ENCODE results near the gene LRRC27. TPM values are rescaled to one million over a fixed set of nuclear protein-coding genes. Genes with fewer than 3 reads are reported as not detected.
"Not testable (repeated sequence)": the region's sequence is repeated elsewhere in the genome, so short reads cannot be mapped to it uniquely, and the experiment has no call there.

The LRRC27 gene
- polyA plus RNA-seq, 3 donors: 21.1 to 41.9 (median 25.8) TPM

DNA sequence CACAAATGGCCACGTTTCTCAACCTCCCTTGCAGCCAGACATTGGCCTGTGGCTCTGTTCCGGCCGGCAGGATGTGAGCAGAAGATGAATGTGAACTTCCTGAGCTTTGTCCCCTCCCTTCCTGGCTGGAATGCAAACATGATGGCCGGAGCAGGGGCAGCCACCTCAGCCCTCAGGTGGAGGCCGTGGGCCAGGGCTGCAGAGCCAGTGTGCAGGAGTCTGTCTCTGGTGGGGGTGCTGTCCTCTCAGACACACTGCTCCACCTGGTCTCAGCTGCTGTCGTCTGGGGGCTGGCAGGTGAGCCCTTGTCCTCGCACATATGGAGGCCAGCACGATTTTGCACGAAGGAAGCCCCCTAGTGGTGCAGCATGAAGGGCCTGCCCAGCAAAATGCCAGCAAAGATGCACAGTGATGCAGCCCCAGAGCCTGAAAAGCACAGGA, 39.7 kb downstream of the LRRC27 start:
- DNase-seq (ENCODE audit: low read depth in 3 of 3, low spot score in 2 of 3): no peak

DNA sequence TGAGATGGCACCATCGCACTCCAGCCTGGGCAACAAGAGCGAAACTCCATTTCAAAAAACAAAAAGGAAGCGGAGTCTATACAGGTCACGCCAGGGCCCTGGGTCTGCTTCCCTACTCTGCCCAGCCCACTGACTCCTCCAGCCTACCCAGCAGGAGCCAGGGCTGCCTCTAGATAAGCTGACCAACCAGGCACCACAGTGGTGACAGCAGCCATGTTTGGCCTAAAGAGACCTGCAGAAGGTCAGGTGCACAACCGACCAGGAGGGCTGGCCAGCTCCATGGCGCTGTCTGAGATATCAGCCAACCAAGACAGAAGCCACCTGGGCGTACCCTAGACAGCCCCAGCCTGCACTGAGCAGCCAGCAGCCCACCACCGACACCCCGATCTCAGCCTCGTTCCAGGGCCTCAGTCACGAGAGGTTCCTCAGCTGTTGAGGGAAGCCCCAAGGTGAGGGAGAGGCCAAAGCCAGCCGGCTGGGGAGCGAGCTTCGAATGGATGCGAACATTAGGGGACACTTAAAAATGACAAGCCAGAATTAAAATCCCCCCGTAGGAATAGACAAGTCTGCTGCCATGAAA, 40.6 kb downstream of the LRRC27 start:
- DNase-seq (ENCODE audit: low read depth in 3 of 3, low spot score in 2 of 3): no peak

DNA sequence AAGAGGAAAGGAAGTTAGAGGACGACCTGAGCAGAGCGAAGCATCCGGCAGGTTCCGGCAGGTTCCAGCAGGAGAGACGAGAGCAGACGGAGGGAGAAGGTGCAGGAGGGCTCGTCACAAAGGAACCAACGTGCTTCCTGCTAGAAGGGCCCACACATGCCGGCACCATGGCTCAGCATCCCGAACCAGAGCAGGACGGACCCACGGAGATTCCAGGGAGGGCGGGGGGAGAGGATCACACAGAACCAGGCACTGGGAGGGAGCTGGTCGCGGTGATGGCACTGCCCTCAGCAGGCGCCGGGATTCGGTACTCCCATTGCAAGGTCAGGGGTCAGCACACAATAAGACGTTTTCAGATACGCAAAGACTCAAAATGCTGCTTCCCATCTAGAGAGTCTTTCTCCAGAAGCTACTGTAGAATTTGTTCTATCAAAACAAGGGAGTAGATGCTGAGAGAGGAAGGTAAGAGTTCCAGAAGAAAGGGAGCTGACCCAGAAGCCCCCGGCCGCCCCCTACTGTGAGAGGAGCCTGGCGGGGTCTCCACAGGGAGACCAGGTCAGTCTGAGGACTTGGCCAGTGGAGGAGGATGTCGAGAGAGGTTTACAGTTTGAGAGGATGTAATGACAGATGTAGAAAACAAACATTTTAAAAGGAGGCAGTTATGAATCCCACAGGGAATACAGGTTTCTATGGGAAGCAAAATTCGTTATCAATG, 41.4 kb downstream of the LRRC27 start:
- DNase-seq (ENCODE audit: low read depth in 3 of 3, low spot score in 2 of 3): no peak

DNA sequence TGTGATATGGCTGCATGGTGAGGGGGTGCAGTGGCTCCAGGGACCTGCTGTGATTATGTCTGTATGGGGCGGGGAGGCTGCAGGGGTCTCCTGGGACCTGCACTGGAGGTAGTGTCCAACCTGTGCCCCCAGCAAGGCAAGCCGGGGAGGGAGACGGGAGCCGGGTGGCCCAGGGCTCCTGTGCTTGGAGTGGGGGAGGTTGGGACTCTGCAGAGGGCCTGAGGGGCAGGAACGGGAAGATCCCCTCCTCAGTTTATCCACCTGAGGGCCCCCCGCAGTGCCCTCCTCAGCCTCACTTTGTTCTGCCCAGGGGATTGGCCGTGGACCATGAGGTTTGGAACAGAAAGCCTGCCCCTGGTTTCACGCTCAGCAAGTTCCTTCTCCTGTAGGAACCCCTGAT, 42.2 kb downstream of the LRRC27 start:
- DNase-seq (ENCODE audit: low read depth in 3 of 3, low spot score in 2 of 3): no peak

DNA sequence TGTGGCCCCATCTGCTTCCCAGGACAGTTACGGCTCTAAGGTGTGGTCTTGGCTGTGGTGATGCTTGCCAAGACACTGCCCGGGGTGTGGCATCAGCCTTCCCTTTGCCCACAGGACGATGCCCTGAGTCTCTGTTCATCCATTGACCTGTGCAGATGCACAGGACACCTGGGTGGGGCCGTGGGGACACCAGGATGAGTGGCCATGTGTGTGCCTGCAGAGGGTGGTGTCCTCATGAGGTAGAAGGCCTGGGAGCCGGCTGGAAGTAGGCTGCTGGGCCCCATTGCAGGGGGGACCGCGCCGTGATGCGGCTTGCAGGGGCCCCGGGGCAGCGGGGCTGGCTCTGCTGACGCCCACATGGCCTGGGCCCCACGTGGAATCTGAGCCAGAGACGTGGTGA, 42.6 kb downstream of the LRRC27 start:
- DNase-seq (ENCODE audit: low read depth in 3 of 3, low spot score in 2 of 3): no peak

DNA sequence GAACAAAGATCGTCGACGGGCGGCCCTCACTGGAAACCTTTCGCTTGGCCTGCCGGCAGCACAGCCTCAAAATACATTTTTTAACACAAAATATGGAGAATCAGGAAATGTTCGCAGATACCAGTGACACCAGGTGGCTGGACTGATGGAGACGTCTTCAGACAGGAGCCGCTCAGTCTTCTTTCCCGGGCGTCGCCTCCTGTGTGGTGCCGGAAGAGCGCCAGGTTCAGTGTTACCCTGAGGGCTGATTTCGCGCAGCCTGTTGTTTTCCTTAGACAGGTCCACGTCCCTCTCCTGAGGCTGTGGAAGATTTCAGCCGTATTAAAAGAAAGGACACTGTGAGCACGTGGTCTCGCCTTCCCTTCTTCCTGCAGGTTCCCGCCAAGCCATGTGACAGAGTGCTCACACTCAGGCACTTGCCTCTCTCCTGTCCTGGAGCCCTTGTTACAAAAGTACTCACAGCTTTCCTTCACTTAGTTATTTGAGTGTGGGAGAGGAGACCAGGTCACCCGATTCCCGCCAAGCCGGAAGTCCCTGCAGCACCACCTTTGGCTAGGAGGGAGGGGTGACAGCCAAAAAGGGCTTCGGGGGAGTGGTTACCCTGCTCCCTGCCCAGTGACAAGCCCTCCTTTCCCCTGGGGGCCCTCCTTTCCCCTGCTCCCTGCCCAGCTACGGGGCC, 43.3 kb downstream of the LRRC27 start:
- DNase-seq (ENCODE audit: low read depth in 3 of 3, low spot score in 2 of 3): no peak

DNA sequence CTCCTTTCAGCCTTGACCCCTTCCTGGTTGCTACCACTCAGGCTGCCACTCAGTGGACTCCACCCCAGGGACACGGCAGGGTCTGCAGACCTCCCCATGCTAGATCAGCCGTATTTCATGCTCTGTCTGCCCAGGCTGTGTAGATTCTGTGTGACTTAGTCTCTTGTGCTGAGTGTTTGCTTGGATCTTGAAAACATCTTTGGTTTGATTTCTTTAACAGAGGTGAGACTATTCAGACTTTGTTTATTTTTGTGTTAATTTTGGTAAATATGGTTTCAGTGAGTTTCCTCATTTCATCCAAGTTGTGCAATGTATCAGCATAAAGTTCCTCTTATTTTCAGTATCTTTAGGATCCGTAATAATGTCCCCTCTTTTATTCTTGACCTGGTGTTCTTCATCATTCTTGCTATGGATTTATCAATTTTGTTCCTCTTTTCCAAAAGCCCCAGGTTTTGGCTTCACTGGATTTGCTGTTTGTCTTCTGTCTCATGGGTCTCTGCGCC, 43.9 kb downstream of the LRRC27 start:
- no peak for DNase-seq (ENCODE audit: low read depth in 3 of 3, low spot score in 2 of 3)

DNA sequence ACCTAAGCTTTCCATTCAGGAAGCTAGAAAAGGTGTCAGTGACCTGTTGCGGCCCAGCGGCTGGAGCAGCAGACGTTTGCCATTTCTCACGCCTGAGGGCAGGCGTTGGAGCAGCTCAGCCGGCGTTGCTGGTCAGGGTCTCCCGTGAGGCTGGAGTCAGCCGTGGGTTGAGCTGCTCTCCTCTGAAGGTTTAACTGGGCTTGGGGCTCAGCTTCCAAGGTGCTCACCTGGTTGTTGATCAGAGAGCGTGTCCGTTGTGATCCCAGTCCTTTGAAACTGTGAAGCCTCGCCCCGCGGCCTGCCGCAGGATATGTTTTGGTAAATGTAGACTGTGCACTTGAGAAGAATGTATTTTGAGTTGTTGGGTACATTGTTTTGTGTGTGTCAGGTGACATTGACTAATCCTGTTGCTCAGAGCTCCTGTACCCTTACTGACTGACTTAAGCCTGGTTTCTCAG, 44.4 kb downstream of the LRRC27 start:
- DNase-seq (ENCODE audit: low read depth in 3 of 3, low spot score in 2 of 3): no peak

DNA sequence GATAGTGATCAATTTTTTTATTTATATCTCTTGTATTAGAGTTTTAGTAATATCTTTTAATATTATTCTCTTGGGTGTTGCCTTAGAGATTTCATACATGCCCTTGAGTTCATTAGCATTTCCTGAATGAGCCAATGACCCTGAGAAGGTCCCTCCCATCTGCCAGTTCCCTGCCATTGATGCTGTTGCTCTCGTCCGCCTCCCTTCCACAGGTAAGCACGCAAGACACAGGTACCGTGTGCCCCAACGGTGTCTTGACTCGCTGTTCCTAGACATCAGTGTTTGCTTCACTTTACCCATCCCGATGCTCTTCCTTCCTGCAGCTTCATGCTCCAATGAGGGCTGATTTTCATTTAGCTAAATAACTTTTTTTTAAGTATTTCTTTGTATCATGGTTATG, 45.3 kb downstream of the LRRC27 start:
- DNase-seq (ENCODE audit: low read depth in 3 of 3, low spot score in 2 of 3): no peak

DNA sequence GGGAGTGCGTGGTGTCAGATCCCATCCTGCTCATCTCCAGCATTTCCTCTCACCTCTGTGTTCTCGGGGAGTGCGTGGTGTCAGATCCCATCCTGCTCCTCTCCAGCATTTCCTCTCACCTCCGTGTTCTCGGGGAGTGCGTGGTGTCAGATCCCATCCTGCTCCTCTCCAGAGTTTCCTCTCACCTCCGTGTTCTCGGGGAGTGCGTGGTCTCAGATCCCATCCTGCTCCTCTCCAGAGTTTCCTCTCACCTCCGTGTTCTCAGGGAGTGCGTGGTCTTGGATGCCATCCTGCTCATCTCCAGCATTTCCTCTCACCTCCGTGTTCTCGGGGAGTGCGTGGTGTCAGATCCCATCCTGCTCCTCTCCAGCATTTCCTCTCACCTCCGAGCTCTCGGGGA, 47.0 kb downstream of the LRRC27 start:
- DNase-seq (ENCODE audit: low read depth in 3 of 3, low spot score in 2 of 3): not testable (repeated sequence)

DNA sequence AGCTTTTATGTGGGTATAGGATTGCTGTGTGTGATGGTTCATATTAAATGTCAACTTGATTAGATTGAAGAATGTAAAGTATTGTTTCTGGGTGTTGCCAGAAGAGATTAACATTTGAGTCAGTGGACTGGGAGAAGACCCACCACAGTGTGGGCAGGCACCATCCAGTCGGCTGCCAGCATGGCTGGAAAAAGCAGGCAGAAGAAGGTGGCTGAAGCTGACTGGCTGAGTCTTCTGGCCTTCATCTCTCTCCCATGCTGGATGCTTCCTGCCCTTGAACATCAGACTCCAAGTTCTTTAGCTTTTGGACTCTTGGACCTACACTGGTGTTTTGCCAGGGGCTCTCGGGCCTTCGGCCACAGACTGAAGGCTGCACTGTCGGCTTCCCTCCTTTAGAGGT, 49.0 kb downstream of the LRRC27 start:
- DNase-seq (ENCODE audit: low read depth in 3 of 3, low spot score in 2 of 3): not testable (repeated sequence)

DNA sequence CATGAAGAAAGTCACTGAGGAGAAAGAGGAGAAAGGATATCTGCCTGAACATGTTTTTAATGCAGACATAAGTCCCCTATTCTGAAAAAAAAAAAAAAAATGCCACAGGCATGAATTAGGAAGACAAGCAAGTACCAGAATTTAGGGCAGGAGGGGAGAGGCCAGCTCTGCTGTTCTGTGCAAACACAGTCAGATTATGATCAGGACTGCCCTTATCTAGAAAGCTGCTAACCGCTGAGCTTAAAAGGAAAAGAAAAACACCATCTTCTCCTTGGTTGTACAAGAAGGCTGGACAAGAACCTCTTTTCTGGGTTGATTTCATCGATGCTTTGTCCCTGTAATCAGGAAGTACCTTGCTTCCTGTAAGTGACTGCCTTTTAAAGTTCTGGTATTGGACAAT, 49.7 kb downstream of the LRRC27 start:
- no peak for DNase-seq (ENCODE audit: low read depth in 3 of 3, low spot score in 2 of 3)

DNA sequence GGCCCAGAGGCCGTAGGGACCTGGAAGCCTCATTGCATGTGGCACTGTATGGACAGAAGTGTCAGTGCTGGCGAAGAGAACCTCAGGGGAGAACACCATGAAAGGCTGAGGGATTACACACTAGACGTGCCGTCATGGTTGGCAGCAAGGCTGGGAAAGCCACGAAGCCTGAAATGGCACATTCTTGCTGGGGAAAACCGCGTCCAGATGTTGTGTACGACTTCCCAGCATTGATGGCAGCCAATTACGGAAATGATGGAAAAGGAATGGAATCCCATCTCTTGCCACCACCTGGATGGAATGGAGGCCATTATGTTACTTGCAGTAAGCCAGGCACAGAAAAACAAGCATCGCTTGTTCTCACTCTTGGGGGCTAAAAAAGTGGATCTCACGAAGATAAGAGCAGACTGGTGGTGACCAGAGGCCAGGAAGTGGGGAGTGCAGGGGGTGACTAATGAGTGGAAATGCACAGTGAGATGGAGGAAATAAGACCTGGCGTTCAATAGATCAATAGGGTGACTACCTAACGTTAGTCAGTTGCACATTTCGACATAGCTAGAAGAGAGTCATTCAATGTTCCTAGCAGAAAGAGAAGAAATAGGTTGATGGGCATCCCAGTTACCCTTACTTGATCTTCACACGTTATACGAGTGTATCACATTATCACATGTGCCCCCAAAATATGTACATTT, 50.4 kb downstream of the LRRC27 start:
- no peak for DNase-seq (ENCODE audit: low read depth in 3 of 3, low spot score in 2 of 3)

DNA sequence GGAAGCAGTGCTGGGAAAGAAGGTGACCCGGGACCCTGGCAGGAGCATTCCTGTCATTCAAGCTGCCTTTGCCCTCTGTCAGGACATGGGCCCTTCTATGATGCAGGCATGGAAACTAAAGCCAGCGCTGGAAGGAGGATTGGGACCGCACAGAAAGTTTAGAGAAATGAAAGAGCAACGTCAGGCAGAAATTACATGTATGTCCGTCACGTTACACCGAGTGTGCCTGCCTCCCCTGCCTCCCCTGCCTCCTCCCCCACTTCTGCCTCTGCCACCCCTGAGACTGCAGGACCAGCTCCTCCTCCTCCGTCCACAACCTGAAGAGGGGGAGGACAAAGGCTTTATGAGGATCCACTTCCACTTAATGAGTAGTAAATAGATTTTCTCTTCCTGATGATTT, 51.1 kb downstream of the LRRC27 start:
- no peak for DNase-seq (ENCODE audit: low read depth in 3 of 3, low spot score in 2 of 3)

DNA sequence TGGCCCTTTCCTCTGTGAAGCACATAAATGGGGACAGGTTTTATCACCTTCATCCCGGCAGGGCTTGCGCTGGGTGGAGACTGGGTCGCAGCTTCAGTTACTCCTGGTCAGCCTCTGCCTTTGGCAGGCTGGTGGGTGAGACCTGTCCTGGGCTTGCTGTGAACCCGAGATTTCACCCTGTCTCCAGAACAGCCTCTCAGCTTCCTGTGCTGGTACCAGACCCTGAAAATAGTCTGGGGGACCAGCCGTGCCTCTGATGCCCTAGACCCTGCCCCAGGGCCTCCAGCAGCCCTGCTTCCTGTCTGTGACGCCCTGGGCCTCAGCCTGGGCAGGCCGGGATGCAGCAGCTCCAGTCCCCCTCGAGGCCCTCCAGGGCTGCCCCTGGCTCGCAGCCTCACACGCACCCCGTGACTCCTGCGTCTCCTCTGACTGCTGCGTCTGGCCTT, 51.8 kb downstream of the LRRC27 start:
- no peak for DNase-seq (ENCODE audit: low read depth in 3 of 3, low spot score in 2 of 3)

DNA sequence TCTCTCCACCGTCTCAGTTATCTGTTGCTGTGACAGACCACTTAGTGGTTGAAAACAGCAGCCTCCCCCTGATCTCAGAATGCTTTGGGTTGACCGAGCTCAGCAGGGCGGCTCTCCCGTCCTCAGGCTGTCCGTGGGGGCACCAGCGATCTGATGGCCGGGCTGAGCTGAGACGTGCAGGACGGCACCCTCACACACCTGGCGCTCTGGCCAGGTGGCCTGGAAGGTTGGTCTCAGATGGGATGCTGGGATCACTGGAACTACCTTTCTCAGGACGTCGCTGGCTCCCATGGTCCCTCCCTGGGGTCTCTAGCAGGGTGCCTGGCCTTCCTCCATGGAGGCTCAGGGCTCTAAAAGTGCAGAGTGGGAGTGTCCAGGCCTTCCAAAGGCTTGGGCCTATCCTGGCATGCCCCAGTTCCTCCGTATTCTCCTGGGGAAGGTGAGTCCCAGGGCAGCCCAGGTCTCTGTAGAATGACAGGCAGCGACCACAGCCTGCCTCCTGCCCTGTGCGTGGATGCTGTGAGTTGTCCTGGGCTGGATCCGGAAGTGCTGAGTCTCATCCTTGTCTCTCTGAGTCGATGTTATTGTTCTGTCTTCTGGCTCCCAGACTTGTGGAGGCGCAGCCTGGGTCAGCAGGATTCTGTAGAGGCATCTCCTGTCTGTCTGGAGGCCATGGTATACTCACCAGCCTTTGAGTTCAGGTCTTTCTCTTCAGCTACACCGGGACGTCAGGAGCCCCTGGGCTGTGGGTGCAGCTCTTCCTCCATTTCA, 52.8 kb downstream of the LRRC27 start:
- no peak for DNase-seq (ENCODE audit: low read depth in 3 of 3, low spot score in 2 of 3)

DNA sequence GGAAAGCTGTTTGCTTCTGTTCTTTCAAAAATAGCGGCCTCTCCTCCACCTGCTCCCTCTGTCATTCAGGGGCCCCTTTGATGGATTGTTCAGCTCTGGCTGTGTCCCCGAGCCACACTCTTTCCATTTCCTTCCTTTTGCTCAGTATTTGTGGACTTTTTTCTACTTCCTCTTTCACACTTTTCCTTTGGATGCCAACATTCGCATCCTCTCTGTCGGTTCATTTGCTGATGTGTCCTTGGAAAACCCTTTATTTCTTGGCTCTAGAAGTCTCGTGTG, 53.3 kb downstream of the LRRC27 start:
- DNase-seq (ENCODE audit: low read depth in 3 of 3, low spot score in 2 of 3): no peak

DNA sequence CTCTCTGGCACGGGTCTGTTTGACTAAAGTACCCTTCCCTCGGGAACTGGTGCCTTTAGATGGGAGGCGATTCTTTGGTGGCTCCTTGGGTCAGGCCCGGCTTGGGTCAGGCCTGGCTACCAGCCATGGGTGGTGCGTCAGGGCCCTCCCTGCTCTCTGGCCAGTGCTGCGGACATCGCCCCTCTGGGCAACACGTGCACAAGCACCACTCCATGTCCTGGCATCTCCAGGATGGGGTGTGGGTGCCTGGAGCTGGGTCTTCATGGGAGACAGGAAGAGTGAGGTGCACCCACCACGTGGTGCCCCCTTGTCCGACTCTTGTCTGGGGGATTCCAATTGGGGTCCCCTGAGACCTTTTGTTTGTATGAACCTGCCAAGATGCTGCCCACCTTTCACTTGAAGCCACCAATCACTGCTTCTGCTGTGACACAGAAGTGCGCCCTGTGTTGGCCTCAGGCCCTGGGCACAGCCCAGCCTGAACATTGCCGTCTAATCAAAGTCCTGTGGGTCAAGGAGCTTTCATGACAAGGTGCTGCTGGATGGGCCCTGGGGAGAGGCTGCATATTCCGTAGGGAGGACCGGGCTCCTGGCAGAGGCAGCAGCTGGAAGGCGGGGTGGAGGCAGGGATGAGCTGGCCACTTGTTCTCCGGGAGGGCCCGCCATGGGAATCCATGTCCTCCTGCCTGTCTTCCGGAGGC, 53.9 kb downstream of the LRRC27 start:
- no peak for DNase-seq (ENCODE audit: low read depth in 3 of 3, low spot score in 2 of 3)

DNA sequence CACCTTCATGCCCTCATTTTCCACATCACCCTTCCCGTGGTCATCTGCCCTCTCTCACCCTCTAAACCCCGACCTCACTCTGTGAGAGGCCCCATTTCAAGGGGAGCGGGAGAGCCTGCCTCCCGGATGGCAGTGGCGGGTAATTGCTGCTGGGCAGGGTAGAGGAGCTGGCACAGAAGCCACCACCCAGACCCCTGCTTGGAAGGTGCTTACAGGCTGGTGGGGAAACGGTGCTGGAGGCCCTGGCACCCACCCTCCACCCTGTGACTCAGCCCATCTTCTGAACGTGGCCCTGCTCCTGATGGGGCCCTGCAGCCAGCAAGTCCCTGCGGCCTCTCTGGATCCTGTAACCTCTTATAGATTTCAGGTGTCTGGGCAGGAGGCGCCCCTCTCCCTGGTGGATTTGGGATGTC, 54.4 kb downstream of the LRRC27 start:
- DNase-seq (ENCODE audit: low read depth in 3 of 3, low spot score in 2 of 3): no peak

DNA sequence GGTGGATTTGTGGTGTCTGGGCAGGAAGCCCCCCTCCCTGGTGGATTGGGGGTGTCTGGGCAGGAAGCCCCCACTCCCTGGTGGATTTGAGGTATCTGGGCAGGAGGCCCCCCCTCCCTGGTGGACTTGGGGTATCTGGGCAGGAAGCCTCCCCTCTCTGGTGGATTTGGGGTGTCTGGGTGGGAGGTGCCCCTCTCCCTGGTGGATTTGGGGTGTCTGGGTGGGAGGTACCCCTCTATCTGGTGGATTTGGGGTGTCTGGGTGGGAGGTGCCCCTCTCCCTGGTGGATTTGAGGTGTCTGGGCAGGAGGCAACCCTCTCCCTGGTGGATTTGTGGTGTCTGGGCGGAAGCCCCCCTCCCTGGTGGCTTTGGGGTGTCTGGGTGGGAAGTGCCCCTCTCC, 54.9 kb downstream of the LRRC27 start:
- DNase-seq (ENCODE audit: low read depth in 3 of 3, low spot score in 2 of 3): not testable (repeated sequence)
